ENCODE results near the gene ABCA7.

ABCA7 gene

GRCh38 chr19:1061987-1062386 lies 22.1 kb downstream of the ABCA7 start:
- DNase-seq = no peak

DNA sequence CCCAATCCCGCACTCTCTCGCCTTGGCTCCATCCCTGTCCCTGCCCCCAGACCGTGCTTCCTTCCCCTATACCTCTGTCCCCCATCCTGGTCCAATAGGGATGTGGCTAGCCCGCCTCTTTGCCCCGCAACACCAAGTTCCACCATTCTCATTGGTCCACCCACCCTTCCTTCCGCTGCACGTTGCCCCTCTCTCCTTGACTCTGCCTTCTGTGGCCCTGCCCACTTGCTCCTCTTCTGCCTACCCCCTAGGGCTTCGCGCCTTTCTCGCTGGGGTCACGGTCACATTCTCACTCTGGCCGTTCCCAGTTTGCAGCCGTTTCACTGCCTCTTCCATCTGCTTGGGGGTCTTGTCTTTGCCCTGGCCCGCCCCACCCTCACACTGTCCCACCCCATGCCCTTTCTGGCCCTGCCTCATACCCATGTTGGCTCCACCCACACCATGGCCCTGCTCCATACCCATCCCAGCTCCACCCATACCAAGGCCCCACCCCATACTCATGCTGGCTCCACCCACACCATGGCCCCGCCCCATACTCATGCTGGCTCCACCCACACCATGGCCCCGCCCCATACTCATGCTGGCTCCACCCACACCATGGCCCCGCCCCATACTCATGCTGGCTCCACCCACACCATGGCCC lies 22.6 kb downstream of the ABCA7 start:
- DNase-seq = peak; percentile 76

- peak; percentile 82 for DNase-seq
These were observed 23.4 kb downstream of the ABCA7 start for GRCh38 chr19:1063030-1063908.

DNA sequence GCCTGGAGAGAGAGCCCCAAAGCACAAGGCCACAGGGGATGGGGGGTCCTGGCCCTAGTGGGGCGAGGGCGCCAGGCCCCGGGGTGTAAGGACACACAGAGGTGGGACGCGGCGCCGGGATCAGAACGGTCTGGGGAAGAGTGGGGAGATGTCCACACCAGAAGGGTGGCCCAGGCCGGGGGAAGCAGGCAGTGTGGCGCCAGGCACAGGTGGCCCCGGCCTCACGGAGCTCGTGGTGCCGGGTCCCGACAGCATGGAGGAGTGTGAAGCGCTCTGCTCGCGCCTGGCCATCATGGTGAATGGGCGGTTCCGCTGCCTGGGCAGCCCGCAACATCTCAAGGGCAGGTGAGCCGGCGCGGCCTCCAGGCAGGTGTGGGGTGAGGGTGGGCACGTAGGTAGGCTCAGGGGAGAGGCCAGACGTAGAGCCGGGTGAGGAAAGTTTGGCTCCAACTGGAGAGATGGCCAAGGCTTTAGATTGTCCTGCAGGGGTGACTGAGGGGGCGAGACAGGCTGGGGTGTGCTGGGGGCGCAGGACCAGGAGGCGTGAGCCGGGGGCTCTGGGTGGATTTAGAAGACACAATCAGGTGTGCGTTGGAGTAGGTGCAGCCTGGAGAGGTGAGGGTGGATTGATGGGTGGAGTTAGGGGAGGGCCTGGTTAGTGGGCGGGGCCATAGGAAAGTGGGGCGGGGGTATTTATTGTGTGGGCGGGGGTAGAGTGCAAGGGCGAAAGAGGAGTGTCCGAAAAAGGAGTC lies 24.2 kb downstream of the ABCA7 start:
- no peak for DNase-seq

- DNase-seq = peak; percentile 84
These were observed 25.0 kb downstream of the ABCA7 start for GRCh38 chr19:1064661-1065605.

DNA sequence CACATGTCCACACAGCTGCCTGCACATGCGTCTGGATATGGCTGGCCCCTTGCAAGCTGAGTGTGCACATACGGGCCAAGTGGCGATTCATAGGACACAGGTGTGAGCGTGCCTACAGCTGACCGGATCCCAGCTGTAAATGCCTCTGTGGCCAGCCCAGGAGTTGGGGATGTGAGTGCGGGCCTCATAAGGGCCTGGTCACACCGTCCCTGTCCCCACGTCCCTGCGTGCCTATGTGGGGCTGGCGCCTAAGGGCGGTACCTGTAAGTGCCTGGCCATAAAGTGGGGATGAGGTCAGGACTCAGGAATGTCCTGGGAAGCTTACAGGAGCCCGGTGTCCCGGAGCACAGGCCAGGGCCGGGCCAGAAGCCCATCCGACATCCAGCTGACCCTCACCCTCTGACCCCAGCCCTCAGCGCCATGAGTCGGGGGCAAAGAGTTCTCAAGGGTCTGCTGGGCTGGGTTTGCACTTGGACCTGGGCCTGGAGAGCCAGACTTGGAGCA lies 25.8 kb downstream of the ABCA7 start:
- DNase-seq = no peak

DNA sequence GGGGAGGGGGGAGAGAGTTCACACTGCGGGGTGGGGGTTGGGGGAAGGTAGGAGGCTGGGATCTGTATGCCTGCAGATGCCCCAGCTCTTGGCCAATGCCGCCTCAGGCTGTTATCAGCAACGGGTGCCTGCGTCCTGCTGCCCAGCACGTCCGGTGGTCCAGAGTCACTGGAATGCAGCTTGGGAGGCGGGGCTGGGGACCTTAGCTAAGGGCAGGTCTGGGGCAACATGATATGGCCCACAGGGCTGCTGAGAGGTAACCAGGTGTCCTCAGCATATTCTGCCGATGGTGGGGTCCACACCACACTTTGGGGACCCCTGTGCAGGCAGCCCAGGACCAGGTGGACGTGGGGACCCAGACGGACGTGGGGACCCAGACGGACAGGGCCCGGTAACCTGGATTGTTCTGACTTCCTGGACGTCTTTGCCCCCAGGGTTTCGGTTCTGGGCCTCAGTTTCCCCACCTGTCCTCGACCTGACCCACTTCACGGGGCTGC lies 26.4 kb downstream of the ABCA7 start:
- DNase-seq = peak; percentile 54

- DNase-seq = peak; percentile 66
These were observed 26.9 kb downstream of the ABCA7 start, which contains the start of gene ARHGAP45 for GRCh38 chr19:1066748-1067340. Gene ARHGAP45 (plus strand): TSS chr19:1067167. CDS start chr19:1067406, 239 bp downstream.

DNA sequence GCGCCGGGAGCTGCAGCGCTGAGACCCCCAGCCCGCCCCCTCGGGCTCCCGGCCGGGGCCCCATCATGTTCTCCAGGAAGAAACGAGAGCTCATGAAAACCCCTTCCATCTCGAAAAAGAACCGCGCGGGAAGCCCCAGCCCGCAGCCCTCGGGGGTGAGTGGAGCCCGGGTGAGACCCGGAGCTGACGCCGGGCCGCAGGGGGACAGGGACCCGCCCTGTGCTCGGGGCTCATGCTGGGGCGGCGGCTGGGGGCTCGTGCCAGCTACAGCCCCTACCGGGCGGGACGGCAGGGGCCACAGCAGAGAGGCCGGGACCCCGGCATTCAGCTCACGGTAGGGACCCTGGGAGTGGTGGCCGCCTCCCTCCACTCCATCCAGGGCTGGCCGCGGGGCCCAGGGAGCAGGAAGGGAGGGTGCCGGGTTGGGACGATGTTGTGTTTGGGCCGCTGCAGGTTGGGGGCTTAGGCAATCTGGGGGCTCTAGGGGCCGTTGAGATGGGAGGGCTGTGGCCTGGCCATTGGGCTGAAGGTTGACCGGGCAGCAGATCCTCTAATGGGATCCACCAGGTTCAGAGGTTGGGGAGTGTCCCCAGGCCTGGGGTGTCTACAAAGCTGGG lies 27.5 kb downstream of the ABCA7 start:
- DNase-seq = peak; percentile 51

- peak; percentile 76 for DNase-seq
These were observed 28.4 kb downstream of the ABCA7 start for GRCh38 chr19:1068009-1069001.

DNA sequence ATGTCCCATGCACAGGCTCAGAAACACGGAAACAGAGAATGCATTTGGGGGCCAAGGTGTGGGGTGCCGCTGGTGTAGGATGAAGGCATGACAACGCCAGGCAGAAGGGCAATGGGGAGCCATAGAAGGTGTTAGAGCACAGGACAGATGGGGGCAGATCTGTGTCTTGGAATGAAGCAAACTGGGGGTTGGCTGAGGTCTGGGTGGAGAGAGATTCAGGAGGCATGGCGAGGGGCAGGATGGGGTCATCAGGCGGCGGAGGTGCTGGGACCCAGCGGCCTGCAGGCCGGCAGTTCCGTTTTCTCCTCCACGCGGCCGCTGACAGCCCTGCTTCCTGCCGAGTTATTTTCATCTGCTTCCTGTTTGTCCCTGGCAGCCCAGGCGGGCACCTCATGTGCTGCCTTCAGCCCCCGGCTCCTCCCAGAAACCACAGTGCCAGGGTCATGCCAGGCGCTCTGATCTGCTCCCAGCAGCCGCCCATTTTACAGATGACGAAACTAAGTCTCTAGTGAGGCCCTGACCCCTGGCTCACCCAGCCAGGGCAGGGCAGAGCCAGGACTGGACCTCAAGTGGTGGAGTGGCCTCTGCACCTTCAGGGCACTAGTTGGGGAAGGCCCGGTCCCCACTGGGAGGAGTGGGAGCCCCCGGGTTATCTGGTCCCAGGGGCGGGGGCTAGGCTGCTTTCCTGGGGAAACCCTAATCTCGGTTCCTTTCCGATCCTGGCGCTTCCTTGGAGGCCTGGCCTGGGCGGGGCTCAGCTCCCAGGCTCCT lies 29.3 kb downstream of the ABCA7 start:
- DNase-seq = peak; percentile 95

DNA sequence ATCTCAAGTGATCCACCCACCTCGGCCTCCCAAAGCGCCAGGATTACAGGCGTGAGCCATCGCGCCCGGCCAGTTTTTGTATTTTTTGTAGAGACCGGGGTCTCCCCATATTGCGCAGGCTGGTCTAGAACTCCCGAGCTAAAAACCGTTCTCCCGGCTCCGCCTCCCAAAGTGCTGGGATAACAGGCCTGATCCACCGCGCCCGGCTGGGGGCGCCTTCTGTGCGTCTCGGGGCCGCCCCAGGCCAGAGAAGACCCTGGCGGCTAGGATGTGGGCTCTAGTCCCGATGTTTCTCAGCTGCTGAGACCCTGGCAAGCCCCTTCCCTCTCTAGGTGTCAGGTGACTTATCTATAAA lies 30.6 kb downstream of the ABCA7 start:
- no peak for DNase-seq

DNA sequence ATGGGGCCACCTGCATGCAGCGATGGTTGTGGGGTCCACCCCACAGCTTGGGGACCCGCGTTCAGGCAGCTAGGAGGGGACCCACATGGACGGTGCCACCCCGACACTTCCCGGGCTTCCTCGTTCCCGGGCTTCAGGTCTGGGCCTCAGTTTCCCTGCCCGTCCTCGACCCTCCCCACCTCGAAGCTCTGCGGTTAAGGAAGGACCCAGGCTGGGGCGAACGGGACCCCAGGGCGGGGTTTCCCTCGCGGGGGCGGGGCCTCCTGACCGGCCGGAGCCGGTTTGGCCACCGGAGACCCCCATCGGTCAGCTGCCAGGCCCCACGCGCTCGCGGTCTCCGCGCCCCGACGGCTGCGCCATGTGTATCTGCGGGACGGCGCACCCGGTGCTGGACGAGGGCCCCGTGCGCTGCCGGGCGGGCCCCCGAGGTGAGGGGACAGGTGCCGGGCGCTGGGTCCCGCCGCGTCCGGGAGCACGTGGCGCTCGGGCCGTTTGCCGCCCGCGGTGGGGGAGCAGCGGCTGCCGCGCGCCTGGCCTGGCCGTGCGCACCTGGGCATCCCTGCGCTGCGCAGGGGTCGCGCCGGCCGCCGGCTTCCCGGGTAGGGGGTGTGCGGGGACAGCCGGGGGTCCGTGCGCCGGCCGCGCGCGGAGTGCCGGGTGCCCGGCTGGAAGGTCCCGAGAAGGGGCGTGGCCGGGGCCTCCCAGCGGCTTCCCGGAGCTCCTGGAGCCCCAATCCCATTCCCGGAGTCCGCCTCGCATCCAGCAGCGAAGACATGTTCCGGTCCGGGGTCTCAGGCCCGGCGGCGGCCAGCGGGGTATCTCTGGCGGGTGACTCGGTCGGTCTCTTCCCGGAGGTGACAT lies 31.3 kb downstream of the ABCA7 start:
- DNase-seq = no peak

GRCh38 chr19:1072371-1073015 lies 32.6 kb downstream of the ABCA7 start:
- no peak for DNase-seq

- DNase-seq = no peak
These were observed 33.4 kb downstream of the ABCA7 start for GRCh38 chr19:1073063-1073955.

DNA sequence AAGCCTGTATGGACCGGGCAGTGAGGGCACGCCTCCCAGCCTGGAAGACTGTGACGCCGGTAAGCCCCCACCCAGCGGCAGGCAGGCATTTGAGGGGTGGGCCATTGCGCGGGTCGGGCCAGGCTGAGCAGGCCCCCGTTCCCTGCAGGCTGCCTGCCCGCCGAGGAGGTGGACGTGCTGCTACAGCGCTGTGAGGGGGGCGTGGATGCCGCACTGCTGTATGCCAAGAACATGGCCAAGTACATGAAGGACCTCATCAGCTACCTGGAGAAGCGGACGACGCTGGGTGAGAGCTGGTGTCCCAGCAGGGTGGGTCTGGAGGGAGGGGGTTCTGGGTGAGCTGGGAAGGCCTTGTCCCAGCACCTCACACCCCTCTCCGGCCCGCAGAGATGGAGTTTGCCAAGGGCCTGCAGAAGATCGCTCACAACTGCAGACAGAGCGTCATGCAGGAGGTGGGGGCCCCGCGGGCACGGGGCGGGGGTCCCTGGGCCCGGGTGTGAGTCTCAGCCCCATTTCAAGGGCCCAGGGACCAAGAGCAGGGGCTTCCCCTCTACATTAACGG lies 34.1 kb downstream of the ABCA7 start:
- no peak for DNase-seq
